HG03066 (cell line): ENCODE results near the gene RAB6A.
A peak's percentile ranks its signal among the peaks of the same experiment; 100 is the strongest.
"Not testable (repeated sequence)": the region's sequence is repeated elsewhere in the genome, so short reads cannot be mapped to it uniquely, and the experiment has no call there.

ENCODE experiments used
- ATAC-seq: cut with Tn5 transposase; IDR thresholded peaks from one replicate; pipeline ENCODE4 v1.9.1; 2021; ENCODE audit warnings: low read depth; ENCODE audit not compliant: unreplicated experiment

The RAB6A gene

GRCh38 chr11:73729594-73730206 lies 31.2 kb downstream of the RAB6A start:
- ATAC-seq, result no peak

DNA sequence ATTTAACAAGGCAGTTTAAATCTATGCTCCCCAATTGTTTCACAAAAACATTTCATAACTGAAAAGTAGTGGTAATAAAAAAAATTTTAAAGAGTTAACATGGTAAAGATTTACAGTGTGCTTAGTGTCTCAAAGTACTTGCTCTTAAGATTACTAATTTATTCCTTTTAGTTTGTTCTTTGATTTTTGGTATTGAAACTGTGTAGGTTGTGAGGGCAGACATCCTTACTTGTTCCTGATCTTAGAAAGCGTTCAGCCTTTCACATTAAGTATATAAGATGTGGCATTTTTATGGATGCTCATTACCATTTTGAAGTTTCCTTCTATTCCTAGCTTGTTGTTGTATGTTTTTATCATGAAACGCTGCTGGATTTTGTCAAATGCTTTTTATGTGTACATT lies 32.9 kb downstream of the RAB6A start:
- ATAC-seq, result no peak

DNA sequence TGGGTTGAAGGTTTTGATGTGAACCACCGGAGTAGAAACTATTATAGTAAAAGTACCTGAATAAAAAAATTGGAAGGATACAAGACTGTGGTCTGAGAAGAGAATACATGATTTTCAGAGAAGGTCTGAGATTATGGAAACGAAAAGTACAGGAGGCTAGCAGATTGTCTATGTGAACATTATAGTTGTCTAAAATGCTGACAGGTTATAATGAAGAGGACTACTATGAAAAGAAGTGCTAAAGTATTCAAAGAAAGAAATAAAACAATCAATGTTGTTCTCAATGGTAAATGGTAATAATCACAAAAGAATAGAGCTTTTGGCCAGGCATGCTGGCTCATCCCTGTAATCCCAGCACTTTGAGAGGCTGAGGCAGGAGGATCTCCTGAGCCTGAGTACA lies 34.0 kb downstream of the RAB6A start:
- ATAC-seq, result no peak

GRCh38 chr11:73717136-73717535 lies 43.7 kb downstream of the RAB6A start:
- ATAC-seq, result no peak

- no peak for ATAC-seq
Measured at GRCh38 chr11:73716153-73717056, 44.5 kb downstream of the RAB6A start.

GRCh38 chr11:73715541-73715940 lies 45.3 kb downstream of the RAB6A start:
- ATAC-seq, result no peak

GRCh38 chr11:73710964-73711363 lies 49.9 kb downstream of the RAB6A start:
- ATAC-seq, result no peak

- no peak for ATAC-seq
Measured at GRCh38 chr11:73705053-73705452, 55.8 kb downstream of the RAB6A start.

DNA sequence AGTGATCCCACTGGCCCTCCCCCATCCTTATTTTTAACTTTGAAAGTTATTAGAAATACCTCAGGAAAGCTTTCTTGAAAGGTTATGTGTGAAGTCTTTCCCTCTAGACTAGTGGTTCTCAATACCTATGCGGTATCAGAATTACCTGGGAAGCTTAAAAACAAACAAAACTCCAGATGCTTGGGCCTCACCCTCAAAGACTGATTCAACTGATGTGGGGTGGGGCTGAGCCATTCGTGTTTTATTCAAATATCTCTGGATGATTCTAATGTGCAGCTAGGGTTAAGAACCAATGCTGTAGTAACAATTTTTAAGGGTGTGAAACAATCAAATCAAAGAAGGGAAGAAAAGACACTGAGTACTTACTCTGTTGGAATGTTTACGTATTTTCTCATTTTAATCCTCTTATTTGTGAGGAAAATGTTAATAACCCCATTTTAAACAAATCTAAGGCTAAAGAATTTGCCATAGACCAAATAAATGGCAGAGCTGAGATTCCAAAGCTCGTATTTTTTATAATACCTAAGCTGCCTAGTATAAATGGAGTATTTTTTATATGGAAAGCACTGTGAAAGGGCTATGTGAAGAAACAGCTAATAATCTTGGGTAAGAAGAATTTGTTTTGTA lies 66.9 kb downstream of the RAB6A start:
- no peak for ATAC-seq

DNA sequence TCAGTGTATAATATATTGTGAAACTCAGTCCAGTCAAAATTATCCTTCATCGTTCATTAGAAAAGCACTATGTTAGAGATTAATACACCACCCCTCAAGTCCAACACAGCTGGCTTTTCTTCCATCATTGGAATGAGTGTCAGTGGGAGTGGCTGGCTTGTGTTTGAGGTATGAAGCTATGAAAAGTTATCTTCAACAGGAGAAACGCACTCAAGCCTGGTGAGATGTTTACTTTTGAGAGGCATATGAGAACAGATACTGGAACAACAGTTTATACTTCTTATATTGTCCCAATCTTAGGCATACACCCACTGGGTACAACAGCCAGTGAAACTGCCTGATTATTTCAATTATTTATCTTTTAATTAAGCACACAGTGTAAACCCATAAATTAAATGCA lies 80.2 kb downstream of the RAB6A start:
- no peak for ATAC-seq

DNA sequence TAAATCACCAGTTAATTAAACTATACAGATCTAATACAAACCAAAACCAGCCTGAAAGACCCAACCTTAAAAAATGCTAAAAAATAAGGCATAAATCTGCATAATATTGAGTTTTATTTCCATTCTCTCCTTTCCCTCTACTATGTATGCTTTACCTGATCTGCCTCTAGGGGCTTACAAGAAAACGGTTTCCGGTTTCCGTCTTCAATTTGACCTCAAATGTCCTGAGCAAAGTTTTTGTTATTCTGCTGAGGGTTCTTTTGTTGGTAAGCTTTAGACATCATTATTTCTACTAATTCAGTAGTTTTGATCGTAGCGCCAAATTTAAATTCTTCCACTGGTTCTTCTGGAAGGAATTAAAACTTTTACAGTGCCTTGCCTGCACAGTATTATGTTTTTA lies 84.3 kb downstream of the RAB6A start:
- not testable (repeated sequence) for ATAC-seq

GRCh38 chr11:73671701-73672100 lies 89.2 kb downstream of the RAB6A start:
- no peak for ATAC-seq

GRCh38 chr11:73670808-73671207 lies 90.1 kb downstream of the RAB6A start:
- no peak for ATAC-seq

GRCh38 chr11:73667891-73668290 lies 93.0 kb downstream of the RAB6A start:
- ATAC-seq, result no peak

- ATAC-seq, result no peak
Measured at GRCh38 chr11:73664877-73665276, 96.0 kb downstream of the RAB6A start.

- ATAC-seq, result no peak
Measured at GRCh38 chr11:73663604-73664495, 97.0 kb downstream of the RAB6A start.

GRCh38 chr11:73662445-73663157 lies 98.3 kb downstream of the RAB6A start:
- ATAC-seq, result no peak

DNA sequence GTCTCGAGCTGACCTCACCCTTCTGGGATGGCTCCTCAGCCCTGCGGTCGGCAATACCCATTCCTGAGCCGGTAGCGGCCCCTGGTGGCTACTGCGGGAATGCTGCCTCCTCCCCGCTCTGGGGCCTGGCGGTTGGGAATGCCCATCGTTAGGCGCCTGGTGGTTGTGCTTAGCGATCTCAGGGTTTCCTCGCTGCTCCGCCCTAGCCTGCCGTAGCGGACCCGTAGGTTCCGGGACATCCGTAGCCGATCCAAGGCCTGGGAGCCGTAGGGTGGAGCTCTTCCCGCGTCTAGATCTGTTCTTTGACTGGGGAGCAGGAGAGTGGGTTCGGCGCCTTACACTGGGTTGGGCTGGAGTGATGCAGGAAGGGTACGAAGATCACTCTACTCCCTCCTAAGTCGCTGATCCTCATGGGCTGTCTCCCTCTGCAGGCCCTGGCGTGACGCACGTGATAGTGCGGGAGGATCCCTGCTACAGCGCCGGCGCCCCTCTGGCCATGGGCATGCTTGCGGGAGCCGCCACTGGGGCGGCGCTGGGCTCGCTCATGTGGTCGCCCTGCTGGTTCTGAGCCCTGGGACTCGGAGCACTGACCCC lies 99.7 kb downstream of the RAB6A start:
- peak; percentile 77 for ATAC-seq

- no peak for ATAC-seq
Measured at GRCh38 chr11:73660497-73661034, 100.3 kb downstream of the RAB6A start.
